HepG2 (cell line): ENCODE measurements around the gene PLPPR3. TPM values are rescaled to one million over a fixed set of nuclear protein-coding genes. Genes with fewer than 3 reads are reported as not detected.

Experiments
- BATF2 ChIP-seq: sonication (generic); formaldehyde crosslinking; IDR thresholded peaks from 2 replicates; pipeline ENCODE4 v1.8.0; 2022; ENCODE audit warnings: mild to moderate bottlenecking, missing genetic modification reagents, moderate library complexity
- HDAC1 ChIP-seq: sonication (generic); formaldehyde crosslinking; IDR thresholded peaks from 2 replicates; pipeline ENCODE4 v1.5.1; 2020; ENCODE audit warnings: mild to moderate bottlenecking, missing genetic modification reagents
- HNRNPH1 ChIP-seq: fragments of 200-400 bp; formaldehyde crosslinking; optimal IDR thresholded peaks from 2 replicates; pipeline ENCODE3; 2017; ENCODE audit warnings: mild to moderate bottlenecking, low read depth, low read length
- LRRFIP1 ChIP-seq: sonication (generic); formaldehyde crosslinking; conservative IDR thresholded peaks from 2 replicates; pipeline ENCODE4 v1.4.0; 2020; ENCODE audit warnings: missing genetic modification reagents
- NFIB ChIP-seq: sonication (generic); formaldehyde crosslinking; IDR thresholded peaks from 2 replicates; pipeline ENCODE4 v1.9.0; 2021; ENCODE audit warnings: missing genetic modification reagents, mild to moderate bottlenecking, borderline replicate concordance
- NR2F6 ChIP-seq, 2 experiments: IDR thresholded peaks; 2 replicates each; pipeline ENCODE4 v1.6.1; 2016; ENCODE audit warnings: antibody characterized with exemption in 1 of 2, mild to moderate bottlenecking in 1 of 2
- PAXIP1 ChIP-seq: sonication (generic); formaldehyde crosslinking; conservative IDR thresholded peaks from 2 replicates; pipeline ENCODE4 v1.4.0; 2020; ENCODE audit warnings: mild to moderate bottlenecking, missing genetic modification reagents, moderate library complexity
- PHF5A ChIP-seq: IDR thresholded peaks from one replicate; pipeline ENCODE4 v1.6.1; 2018; ENCODE audit warnings: low read depth, missing genetic modification reagents; ENCODE audit not compliant: unreplicated experiment
- SMAD1 ChIP-seq: sonication (generic); formaldehyde crosslinking; IDR thresholded peaks from 2 replicates; pipeline ENCODE4 v1.4.0; 2020; ENCODE audit warnings: missing genetic modification reagents, low read depth, mild to moderate bottlenecking, borderline replicate concordance
- SP1 ChIP-seq, 2 experiments: fragments of 450-650 bp in 1 of 2; sonication (generic) in 1 of 2; formaldehyde crosslinking in 1 of 2; IDR thresholded peaks; 2 replicates each; pipeline versions ENCODE4 v1.4.0 to v1.6.1; 2016 to 2020; ENCODE audit warnings: missing genetic modification reagents in 1 of 2
- ZMYM4 ChIP-seq: sonication (generic); formaldehyde crosslinking; IDR thresholded peaks from 2 replicates; pipeline ENCODE4 v1.8.1; 2023; ENCODE audit warnings: mild to moderate bottlenecking, missing genetic modification reagents
- ZNF331 ChIP-seq: sonication (generic); formaldehyde crosslinking; IDR thresholded peaks from 2 replicates; pipeline ENCODE4 v1.4.0; 2020; ENCODE audit warnings: missing genetic modification reagents
- ZNF549 ChIP-seq: sonication (generic); formaldehyde crosslinking; IDR thresholded peaks from 2 replicates; pipeline ENCODE4 v1.5.0; 2020; ENCODE audit warnings: missing genetic modification reagents
- ZUFSP ChIP-seq: sonication (generic); formaldehyde crosslinking; IDR thresholded peaks from 2 replicates; pipeline ENCODE4 v1.9.0; 2021; ENCODE audit warnings: missing genetic modification reagents, mild to moderate bottlenecking, borderline replicate concordance
- polyA plus RNA-seq, 8 experiments: library from polyadenylated mRNA; depleted of rRNA in 3 of 8; stranded (reverse) in 7 of 8; unstranded in 1 of 8; fragments of >200 nt; fragmentation: Illumina TruSeq in 4 of 8; extraction: Trizol in 4 of 8; gene quantifications; 2 replicates each; pipeline versions ENCODE4 v1.2.1 to v1.2.3, GENCODE V29; 2011 to 2016; ENCODE audit warnings: low read depth in 4 of 8, missing spikeins in 1 of 8, mixed read lengths in 1 of 8; ENCODE audit not compliant: insufficient read depth in 1 of 8
- total RNA-seq, 5 experiments: library from RNA; depleted of rRNA; stranded (reverse); fragments of >200 nt; fragmentation: Illumina TruSeq; extraction: Trizol; gene quantifications; 2 replicates each; pipeline ENCODE4 v1.2.3, GENCODE V29; 2016; ENCODE audit warnings: low read depth in 1 of 5
- TF ChIP-seq, protein P1 (sequence below): sonication (generic); formaldehyde crosslinking; IDR thresholded peaks from 2 replicates; pipeline ENCODE4 v1.4.0; 2020; ENCODE audit warnings: missing genetic modification reagents, borderline replicate concordance

Gene PLPPR3
- total and polyA plus RNA-seq, 2 of the 13 experiments (the other 11 are each of a cell fraction or from before 2014, with no cell fraction given), result 0.07 to 0.16 TPM

DNA sequence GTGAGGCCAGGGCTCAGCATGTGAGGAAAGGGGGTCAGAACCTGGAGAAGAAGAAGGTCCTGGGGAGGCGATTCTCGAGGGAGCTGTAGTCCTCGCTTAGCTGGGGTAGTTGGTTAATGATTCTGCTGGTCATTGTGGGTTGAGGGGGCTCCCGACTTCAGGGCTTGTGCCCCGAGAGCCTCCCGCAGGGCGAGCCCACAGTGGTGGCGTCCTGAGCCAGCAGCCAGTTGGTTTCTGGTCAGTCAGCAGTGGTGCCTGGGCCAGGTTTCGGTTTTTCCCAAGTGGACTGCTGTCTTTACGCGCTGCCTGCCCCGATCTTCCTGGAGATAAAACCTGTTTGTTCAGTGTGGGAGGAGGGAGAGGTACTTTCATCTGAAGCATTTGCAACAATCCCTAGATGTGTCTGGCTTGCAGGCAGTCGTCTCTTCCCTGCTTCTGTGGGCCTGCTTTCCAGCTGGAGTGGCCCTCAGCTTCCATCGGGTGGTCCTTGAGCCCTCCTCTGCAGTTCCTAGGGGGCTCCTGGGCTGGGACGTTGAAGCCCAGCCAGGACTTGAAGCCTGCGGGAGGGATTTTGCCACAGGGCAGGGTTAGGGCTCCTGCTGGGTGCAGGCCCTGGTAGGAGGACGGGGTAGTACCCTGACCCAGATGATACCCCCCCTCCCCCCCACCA lies 21.3 kb downstream of the PLPPR3 start (continued):
- TF ChIP-seq ZUFSP (CRISPR knock-in tag) (no peak), SP1 (IDR thresholded peaks at IDR 0.05) (no peak), SP1 (CRISPR knock-in tag; IDR thresholded peaks at IDR 0.05) (no peak), NFIB (CRISPR knock-in tag) (no peak), PHF5A (no peak), ZNF331 (0 out of 2 replicates have a peak, but pooled peaks have one; percentile 39), ZMYM4 (CRISPR knock-in tag) (no peak), LRRFIP1 (CRISPR knock-in tag) (no peak), BATF2 (no peak), PAXIP1 (no peak), ZNF549 (CRISPR knock-in tag) (no peak), SMAD1 (CRISPR knock-in tag) (no peak), HDAC1 (CRISPR knock-in tag) (no peak), HNRNPH1 (no peak), NR2F6 (IDR thresholded peaks at IDR 0.05) (no peak), NR2F6 (CRISPR knock-in tag; IDR thresholded peaks at IDR 0.05) (peak; percentile 23; the same call in 1 of the 2 replicates)
- TF ChIP-seq, protein P1, sequence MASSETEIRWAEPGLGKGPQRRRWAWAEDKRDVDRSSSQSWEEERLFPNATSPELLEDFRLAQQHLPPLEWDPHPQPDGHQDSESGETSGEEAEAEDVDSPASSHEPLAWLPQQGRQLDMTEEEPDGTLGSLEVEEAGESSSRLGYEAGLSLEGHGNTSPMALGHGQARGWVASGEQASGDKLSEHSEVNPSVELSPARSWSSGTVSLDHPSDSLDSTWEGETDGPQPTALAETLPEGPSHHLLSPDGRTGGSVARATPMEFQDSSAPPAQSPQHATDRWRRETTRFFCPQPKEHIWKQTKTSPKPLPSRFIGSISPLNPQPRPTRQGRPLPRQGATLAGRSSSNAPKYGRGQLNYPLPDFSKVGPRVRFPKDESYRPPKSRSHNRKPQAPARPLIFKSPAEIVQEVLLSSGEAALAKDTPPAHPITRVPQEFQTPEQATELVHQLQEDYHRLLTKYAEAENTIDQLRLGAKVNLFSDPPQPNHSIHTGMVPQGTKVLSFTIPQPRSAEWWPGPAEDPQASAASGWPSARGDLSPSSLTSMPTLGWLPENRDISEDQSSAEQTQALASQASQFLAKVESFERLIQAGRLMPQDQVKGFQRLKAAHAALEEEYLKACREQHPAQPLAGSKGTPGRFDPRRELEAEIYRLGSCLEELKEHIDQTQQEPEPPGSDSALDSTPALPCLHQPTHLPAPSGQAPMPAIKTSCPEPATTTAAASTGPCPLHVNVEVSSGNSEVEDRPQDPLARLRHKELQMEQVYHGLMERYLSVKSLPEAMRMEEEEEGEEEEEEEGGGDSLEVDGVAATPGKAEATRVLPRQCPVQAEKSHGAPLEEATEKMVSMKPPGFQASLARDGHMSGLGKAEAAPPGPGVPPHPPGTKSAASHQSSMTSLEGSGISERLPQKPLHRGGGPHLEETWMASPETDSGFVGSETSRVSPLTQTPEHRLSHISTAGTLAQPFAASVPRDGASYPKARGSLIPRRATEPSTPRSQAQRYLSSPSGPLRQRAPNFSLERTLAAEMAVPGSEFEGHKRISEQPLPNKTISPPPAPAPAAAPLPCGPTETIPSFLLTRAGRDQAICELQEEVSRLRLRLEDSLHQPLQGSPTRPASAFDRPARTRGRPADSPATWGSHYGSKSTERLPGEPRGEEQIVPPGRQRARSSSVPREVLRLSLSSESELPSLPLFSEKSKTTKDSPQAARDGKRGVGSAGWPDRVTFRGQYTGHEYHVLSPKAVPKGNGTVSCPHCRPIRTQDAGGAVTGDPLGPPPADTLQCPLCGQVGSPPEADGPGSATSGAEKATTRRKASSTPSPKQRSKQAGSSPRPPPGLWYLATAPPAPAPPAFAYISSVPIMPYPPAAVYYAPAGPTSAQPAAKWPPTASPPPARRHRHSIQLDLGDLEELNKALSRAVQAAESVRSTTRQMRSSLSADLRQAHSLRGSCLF (CRISPR knock-in tag), result no peak
